ENCODE measurements around the gene ZXDC.

The ZXDC gene

GRCh38 chr3:126417981-126418530, 57.6 kb downstream of the ZXDC start:
- peaks cover 11% of the 10 kb centered on the region for H3K27me3 ChIP-seq (ENCODE audit: insufficient read depth, poor library complexity, severe bottlenecking)
- TF ChIP-seq SPI1 (IDR thresholded peaks at IDR 0.05; ENCODE audit: borderline replicate concordance, low read depth): no peak
- TF ChIP-seq, protein P1, sequence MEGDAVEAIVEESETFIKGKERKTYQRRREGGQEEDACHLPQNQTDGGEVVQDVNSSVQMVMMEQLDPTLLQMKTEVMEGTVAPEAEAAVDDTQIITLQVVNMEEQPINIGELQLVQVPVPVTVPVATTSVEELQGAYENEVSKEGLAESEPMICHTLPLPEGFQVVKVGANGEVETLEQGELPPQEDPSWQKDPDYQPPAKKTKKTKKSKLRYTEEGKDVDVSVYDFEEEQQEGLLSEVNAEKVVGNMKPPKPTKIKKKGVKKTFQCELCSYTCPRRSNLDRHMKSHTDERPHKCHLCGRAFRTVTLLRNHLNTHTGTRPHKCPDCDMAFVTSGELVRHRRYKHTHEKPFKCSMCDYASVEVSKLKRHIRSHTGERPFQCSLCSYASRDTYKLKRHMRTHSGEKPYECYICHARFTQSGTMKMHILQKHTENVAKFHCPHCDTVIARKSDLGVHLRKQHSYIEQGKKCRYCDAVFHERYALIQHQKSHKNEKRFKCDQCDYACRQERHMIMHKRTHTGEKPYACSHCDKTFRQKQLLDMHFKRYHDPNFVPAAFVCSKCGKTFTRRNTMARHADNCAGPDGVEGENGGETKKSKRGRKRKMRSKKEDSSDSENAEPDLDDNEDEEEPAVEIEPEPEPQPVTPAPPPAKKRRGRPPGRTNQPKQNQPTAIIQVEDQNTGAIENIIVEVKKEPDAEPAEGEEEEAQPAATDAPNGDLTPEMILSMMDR (IDR thresholded peaks at IDR 0.05; ENCODE audit: insufficient read depth, low read length): no peak
- TF ChIP-seq, protein P2, sequence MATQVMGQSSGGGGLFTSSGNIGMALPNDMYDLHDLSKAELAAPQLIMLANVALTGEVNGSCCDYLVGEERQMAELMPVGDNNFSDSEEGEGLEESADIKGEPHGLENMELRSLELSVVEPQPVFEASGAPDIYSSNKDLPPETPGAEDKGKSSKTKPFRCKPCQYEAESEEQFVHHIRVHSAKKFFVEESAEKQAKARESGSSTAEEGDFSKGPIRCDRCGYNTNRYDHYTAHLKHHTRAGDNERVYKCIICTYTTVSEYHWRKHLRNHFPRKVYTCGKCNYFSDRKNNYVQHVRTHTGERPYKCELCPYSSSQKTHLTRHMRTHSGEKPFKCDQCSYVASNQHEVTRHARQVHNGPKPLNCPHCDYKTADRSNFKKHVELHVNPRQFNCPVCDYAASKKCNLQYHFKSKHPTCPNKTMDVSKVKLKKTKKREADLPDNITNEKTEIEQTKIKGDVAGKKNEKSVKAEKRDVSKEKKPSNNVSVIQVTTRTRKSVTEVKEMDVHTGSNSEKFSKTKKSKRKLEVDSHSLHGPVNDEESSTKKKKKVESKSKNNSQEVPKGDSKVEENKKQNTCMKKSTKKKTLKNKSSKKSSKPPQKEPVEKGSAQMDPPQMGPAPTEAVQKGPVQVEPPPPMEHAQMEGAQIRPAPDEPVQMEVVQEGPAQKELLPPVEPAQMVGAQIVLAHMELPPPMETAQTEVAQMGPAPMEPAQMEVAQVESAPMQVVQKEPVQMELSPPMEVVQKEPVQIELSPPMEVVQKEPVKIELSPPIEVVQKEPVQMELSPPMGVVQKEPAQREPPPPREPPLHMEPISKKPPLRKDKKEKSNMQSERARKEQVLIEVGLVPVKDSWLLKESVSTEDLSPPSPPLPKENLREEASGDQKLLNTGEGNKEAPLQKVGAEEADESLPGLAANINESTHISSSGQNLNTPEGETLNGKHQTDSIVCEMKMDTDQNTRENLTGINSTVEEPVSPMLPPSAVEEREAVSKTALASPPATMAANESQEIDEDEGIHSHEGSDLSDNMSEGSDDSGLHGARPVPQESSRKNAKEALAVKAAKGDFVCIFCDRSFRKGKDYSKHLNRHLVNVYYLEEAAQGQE (IDR thresholded peaks at IDR 0.05; ENCODE audit: insufficient replicate concordance, low read depth): no peak
- H3K4me3 ChIP-seq (replicated peaks; ENCODE audit: insufficient read depth, low read length): no peak overlapping the region
- no peak overlapping the region for H3K27ac ChIP-seq (replicated peaks)
- DNase-seq (ENCODE audit: low read depth in 1 of 2, low spot score in 1 of 2): no peak

DNA sequence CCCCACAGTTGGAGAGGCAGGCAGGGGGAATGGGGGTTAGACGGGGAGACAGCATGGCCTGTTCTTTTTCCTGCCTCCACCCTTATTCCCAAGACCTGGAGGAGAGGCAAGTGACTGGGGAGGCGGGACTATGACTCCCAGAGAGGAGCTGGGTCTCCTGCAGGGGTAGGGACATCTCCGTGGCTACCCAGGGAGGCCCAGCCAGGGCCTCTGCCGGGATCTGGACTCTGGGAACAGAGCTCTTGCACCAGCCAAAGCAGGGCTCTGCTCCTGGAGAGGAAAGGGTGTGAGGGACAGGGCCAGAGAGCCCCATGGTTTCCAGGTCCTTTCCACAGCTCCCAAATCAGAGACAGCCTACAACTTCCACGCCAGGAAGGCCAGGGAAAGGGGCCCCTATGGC, 58.2 kb downstream of the ZXDC start:
- H3K27me3 ChIP-seq (ENCODE audit: insufficient read depth, poor library complexity, severe bottlenecking): peaks cover 11% of the 10 kb centered on the region
- TF ChIP-seq POLR2AphosphoS5 (IDR thresholded peaks at IDR 0.05; ENCODE audit: low read depth) (no peak), SPI1 (IDR thresholded peaks at IDR 0.05; ENCODE audit: borderline replicate concordance, low read depth) (no peak), GABPA (IDR thresholded peaks at IDR 0.05; ENCODE audit: low read depth) (no peak)
- H3K4me3 ChIP-seq (replicated peaks; ENCODE audit: insufficient read depth, low read length): no peak overlapping the region
- DNase-seq (ENCODE audit: low read depth in 1 of 2, low spot score in 1 of 2): no peak
- no peak overlapping the region for H3K27ac ChIP-seq (replicated peaks)

GRCh38 chr3:126416943-126417342, 58.7 kb downstream of the ZXDC start:
- H3K4me3 ChIP-seq (replicated peaks; ENCODE audit: insufficient read depth, low read length): no peak overlapping the region
- TF ChIP-seq, protein P2 (IDR thresholded peaks at IDR 0.05; ENCODE audit: insufficient replicate concordance, low read depth): no peak
- H3K27ac ChIP-seq (replicated peaks): no peak overlapping the region
- no peak for DNase-seq (ENCODE audit: low read depth in 1 of 2, low spot score in 1 of 2)
- peaks cover 11% of the 10 kb centered on the region for H3K27me3 ChIP-seq (ENCODE audit: insufficient read depth, poor library complexity, severe bottlenecking)

GRCh38 chr3:126415661-126416591, 59.8 kb downstream of the ZXDC start:
- Histone ChIP-seq H3K27ac (replicated peaks) (no peak overlapping the region), H3K27me3 (ENCODE audit: insufficient read depth, poor library complexity, severe bottlenecking) (peaks cover 17% of the 10 kb centered on the region), H3K4me3 (replicated peaks; ENCODE audit: insufficient read depth, low read length) (no peak overlapping the region)
- TF ChIP-seq POLR2AphosphoS5 (IDR thresholded peaks at IDR 0.05; ENCODE audit: low read depth) (no peak), SPI1 (IDR thresholded peaks at IDR 0.05; ENCODE audit: borderline replicate concordance, low read depth) (no peak), GABPA (IDR thresholded peaks at IDR 0.05; ENCODE audit: low read depth) (no peak)
- TF ChIP-seq, protein P1 (IDR thresholded peaks at IDR 0.05; ENCODE audit: insufficient read depth, low read length): no peak
- TF ChIP-seq, protein P2 (IDR thresholded peaks at IDR 0.05; ENCODE audit: insufficient replicate concordance, low read depth): no peak
- DNase-seq (ENCODE audit: low read depth in 1 of 2, low spot score in 1 of 2): no peak
